NCI-H510A treated with DMSO at 0.1 percent for 48 hours (cell line): ENCODE measurements around the gene SIMC1.
A peak's percentile ranks its signal among the peaks of the same experiment; 100 is the strongest.

ENCODE experiments used
- DNase-seq: peaks from one replicate; lab custom pipeline; 2025; lab: John Stamatoyannopoulos, UW

Gene SIMC1

GRCh38 chr5:176388444-176389134 is 150.4 kb downstream of the SIMC1 start, which contains the start of the genes HIGD2A and NOP16:
HIGD2A (plus strand) TSS chr5:176388751; CDS start chr5:176388820, 69 bp downstream.
NOP16 (minus strand) TSS chr5:176388598; CDS start chr5:176388539, 59 bp downstream.
- DNase-seq: peak; percentile 93

GRCh38 chr5:176389135-176390123 is 151.2 kb downstream of the SIMC1 start:
- DNase-seq: no peak

DNA sequence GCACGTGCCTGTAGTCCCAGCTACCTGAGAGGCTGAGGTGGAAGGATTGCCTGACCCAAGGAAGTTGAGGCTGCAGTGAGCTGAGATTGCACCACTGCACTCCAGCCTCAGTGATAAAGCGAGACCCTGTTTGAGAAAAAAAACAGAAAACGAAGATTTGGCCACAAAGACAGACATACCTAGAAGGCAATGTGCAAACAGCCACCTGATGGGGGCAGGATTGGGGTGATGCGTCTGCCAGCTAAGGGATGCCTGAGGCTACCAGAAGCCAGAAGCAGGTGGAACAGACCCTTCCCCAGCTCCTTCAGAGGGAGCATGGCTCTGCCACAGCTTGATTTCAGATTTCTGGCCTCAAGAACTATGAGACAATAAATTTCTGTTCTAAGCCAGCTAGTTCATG is 153.3 kb downstream of the SIMC1 start:
- DNase-seq: no peak

DNA sequence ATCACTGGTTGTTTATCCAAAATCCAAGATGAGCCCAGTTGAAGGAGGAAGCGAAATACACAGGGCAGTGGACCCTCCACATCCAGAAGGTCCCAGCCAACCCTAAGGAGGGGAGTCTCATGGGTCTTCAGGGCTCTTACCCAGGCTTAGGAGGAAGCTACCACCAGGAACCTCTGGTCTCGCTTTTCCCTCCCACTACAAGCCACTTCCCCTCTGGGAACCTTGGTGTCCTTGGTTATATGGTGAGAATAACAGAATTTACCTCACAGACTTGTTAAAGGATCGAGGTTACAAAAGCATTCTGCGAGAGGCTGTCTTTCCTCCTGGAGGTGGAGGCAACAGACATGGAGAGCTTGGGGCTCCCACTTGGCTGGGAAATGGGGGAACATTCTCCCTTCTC is 153.8 kb downstream of the SIMC1 start:
- DNase-seq: no peak

DNA sequence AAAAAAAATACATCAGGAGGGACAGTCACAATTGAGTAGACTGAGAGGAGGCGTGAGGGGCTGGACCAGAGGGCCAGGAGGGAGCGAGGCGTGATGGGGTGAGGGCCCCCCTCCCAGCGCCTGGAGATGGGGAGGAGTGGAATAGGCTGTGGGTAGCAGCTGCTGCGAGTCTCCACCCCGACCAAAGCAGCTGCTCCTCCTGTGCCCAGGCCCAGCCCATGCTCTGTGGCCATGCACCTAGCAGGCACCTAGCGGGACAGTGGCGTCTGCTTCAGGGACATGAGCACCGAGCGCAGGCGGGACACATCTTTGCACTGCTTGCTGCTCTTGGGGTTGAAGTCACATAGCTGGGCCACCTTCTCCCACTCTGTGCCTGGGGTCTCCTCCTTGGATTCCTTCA is 154.3 kb downstream of the SIMC1 start:
- DNase-seq: no peak

DNA sequence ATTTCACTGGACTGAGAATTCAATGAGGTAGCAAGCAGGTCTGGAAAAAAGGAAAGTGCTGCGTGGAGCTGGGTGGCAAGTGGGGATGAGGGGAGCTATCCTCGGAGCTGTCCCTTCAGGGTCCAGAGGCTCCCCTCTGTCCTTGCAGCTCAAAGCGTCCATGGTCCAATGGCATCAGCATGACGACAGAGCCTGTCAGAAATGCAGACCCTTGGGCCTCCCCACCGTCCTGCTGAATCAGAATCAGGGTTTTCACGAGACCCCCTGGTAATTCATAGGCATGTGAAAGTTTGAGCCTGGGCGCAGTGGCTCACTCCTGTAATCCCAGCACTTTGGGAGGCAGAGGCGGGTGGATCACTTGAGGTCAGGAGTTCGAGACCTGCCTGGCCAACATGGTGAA is 155.9 kb downstream of the SIMC1 start:
- DNase-seq: no peak

DNA sequence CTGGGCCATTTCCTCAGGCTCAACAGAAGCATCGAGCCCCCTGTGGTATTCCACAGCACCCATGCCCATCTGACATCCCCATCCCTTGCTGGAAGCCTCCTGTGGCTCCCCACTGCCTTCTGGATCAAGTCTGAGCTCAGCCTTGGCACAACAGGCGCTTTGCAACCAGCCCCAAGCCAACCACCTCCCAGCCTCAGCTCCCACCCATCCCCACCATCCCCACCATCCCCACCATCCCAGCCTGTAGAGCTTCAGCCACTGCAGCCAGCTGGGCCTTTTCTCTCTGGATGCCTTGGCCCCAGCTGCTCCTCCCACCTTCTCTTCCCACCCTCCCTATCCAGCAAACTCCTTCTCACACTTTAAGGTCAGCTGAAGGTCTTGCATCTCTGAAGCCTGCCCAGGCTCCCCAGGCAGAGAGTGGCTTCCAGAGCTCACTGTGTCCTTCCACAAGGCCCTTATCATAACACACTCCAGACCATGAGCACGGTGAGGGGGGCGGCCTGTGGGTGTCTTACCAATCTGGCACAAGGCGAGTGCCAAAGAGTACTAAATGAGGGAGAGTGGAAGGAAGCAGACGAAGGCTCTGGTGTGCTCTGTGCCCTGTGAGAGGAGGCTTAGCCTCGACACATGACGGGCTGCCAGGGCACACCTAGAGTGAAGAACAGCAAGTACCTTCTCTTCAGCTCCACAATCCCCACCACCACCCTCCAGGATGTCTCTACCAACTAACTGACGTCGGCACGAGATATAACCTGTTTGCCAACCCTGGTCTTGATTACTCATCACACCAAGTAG is 156.9 kb downstream of the SIMC1 start:
- DNase-seq: no peak
